ENCODE results near the gene ITPRID1. TPM values are rescaled to one million over a fixed set of nuclear protein-coding genes. Genes with fewer than 3 reads are reported as not detected.

ITPRID1 gene
- total RNA-seq, 2 experiments from 2014 or later = not detected

DNA sequence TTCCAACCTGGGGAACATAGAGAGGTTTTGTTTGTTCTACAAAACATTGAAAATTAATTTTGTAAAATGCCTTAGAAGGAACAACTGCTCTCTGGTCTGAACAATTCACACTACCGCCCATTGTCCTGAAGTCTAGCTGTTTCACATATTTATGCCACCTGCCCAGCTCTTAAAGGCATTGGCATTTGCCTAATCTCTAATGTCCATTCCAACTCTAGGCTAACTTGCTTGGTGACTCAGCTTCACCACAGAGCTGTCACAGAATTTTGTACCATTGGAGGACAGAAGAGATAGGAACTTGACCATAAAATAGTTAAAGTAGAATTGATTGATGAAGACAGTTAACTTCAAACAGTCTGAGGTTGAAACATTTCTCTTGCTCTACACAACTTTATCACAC, 119.6 kb downstream of the ITPRID1 start:
- no peak overlapping the region for H3K4me3 ChIP-seq (ENCODE audit: low read length)

DNA sequence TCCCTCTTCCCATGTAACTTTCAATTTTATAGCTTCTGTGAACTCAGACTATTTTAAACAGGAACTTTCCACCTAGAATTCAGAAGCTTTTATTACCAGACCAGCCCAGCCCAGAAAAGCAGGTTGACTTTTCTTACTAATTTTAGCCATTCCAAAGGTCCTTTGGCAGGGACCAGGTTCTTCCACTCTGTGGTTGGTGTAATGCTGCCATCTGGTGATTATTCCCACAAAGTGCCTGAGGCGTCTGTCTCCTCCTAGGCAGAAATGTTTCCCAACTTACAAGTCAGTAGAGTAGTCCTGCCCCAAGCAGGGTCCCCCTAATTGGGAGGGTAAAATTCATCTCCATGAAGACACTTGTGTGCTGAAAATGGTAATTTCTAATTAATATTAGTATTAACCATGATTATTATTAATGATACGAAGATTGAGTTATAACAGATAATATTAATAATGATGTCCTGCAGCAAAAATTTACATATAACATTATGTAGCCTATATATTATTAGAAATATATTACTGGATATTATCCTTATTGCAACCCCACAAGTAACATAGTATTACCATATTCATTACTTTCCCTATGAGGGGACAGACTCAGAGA, 120.1 kb downstream of the ITPRID1 start:
- Histone ChIP-seq H3K36me3 (ENCODE audit: insufficient read depth, low read length) (no peaks in the 10 kb centered on the region), H3K9me3 (ENCODE audit: control insufficient read depth in 1 of 2, insufficient read depth in 1 of 2, low read length in 2 of 2) (no peaks in the 10 kb centered on the region), H3K4me3 (ENCODE audit: low read length) (no peak overlapping the region), H3K27me3 (ENCODE audit: control insufficient read depth in 1 of 2, insufficient read depth in 2 of 2, low read length in 2 of 2) (no peaks in the 10 kb centered on the region), H3K27ac (ENCODE audit: low read depth in 1 of 2, low read length in 2 of 2) (no peak overlapping the region), H3K4me1 (ENCODE audit: insufficient read depth, low read length) (no peaks in the 10 kb centered on the region)
- no peak for ATAC-seq (ENCODE audit: poor library complexity)
- no peaks in the 10 kb centered on the region for H3K27me3 Mint-ChIP-seq
- no peak overlapping the region for H3K27ac Mint-ChIP-seq
- no peaks in the 10 kb centered on the region for H3K4me1 Mint-ChIP-seq (ENCODE audit: low read depth)
- no peaks in the 10 kb centered on the region for H3K36me3 Mint-ChIP-seq (ENCODE audit: low read depth)
- DNase-seq = no peak
- CTCF ChIA-PET = no interaction called here
- POLR2A ChIA-PET = no interaction called here
- intact Hi-C loops (cut with DNase I, micrococcal nuclease) = no loop called here
- H3K9me3 Mint-ChIP-seq = peaks cover 2% of the 10 kb centered on the region
- H3K4me3 Mint-ChIP-seq = no peak overlapping the region
- no peak for TF ChIP-seq CTCF (IDR thresholded peaks at IDR 0.05)

More for the DNA sequence above, 119.6 kb downstream of the ITPRID1 start:
- Mint-ChIP-seq H3K27ac (no peak overlapping the region), H3K27me3 (no peaks in the 10 kb centered on the region), H3K9me3 (peaks cover 2% of the 10 kb centered on the region), H3K4me3 (no peak overlapping the region), H3K36me3 (ENCODE audit: low read depth) (no peaks in the 10 kb centered on the region), H3K4me1 (ENCODE audit: low read depth) (no peaks in the 10 kb centered on the region)
- no peak for DNase-seq
- ChIA-PET POLR2A (no interaction called here), CTCF (no interaction called here)
- no peaks in the 10 kb centered on the region for H3K27me3 ChIP-seq (ENCODE audit: control insufficient read depth in 1 of 2, insufficient read depth in 2 of 2, low read length in 2 of 2)
- intact Hi-C loops (cut with DNase I, micrococcal nuclease) = no loop called here
- H3K4me1 ChIP-seq (ENCODE audit: insufficient read depth, low read length) = no peaks in the 10 kb centered on the region
- no peak overlapping the region for H3K27ac ChIP-seq (ENCODE audit: low read depth in 1 of 2, low read length in 2 of 2)
- H3K9me3 ChIP-seq (ENCODE audit: control insufficient read depth in 1 of 2, insufficient read depth in 1 of 2, low read length in 2 of 2) = no peaks in the 10 kb centered on the region
- no peaks in the 10 kb centered on the region for H3K36me3 ChIP-seq (ENCODE audit: insufficient read depth, low read length)
- no peak for TF ChIP-seq CTCF (IDR thresholded peaks at IDR 0.05)
- no peak for ATAC-seq (ENCODE audit: poor library complexity)

GRCh38 chr7:31640381-31640780, 126.5 kb downstream of the ITPRID1 start:
- H3K9me3 Mint-ChIP-seq = no peaks in the 10 kb centered on the region
- ChIA-PET CTCF (no interaction called here), POLR2A (no interaction called here)
- peak in 1 of 14 experiments; percentile 9 for DNase-seq
- intact Hi-C loops (cut with DNase I, micrococcal nuclease) = no loop called here
- ATAC-seq (ENCODE audit: poor library complexity) = no peak
- H3K9me3 ChIP-seq (ENCODE audit: control insufficient read depth in 1 of 2, insufficient read depth in 1 of 2, low read length in 2 of 2) = peaks cover 0 to 6% of the 10 kb centered on the region in 2 experiments
- H3K27ac ChIP-seq (ENCODE audit: low read depth in 1 of 2, low read length in 2 of 2) = no peak overlapping the region
- no peaks in the 10 kb centered on the region for H3K36me3 ChIP-seq (ENCODE audit: insufficient read depth, low read length)
- peaks cover 7% of the 10 kb centered on the region for H3K27me3 Mint-ChIP-seq
- H3K4me1 Mint-ChIP-seq (ENCODE audit: low read depth) = no peaks in the 10 kb centered on the region
- H3K27me3 ChIP-seq (ENCODE audit: control insufficient read depth in 1 of 2, insufficient read depth in 2 of 2, low read length in 2 of 2) = no peaks in the 10 kb centered on the region
- no peaks in the 10 kb centered on the region for H3K36me3 Mint-ChIP-seq (ENCODE audit: low read depth)
- H3K4me3 ChIP-seq (ENCODE audit: low read length) = no peak overlapping the region
- H3K4me3 Mint-ChIP-seq = no peak overlapping the region
- H3K27ac Mint-ChIP-seq = no peak overlapping the region
- no peaks in the 10 kb centered on the region for H3K4me1 ChIP-seq (ENCODE audit: insufficient read depth, low read length)
- TF ChIP-seq CTCF (IDR thresholded peaks at IDR 0.05) = no peak

Data from CD4-positive, alpha-beta T cell (primary cell).